HCT116 (cell line): ENCODE results near the gene NOTO. TPM values are rescaled to one million over a fixed set of nuclear protein-coding genes. Genes with fewer than 3 reads are reported as not detected.

Experiments
- ATAC-seq: fragments of 200-7000 bp; cut with Tn5 transposase; 2 replicates; pipeline ENCODE4 v1.9.1; 2020; ENCODE audit warnings: mild to moderate bottlenecking, moderate library complexity
- BruUV-seq: library from RNA; stranded (reverse); fragments of 400-500 nt; replicated peaks from 2 replicates; lab custom pipeline; 2021; lab: Mats Ljungman, UMichigan
- CTCF ChIA-PET: fragments of 300-600 bp; sonication (Branson Sonifier 250); formaldehyde crosslinking; loops from one replicate; lab custom pipeline; 2021; ENCODE audit warnings: antibody characterized with exemption; lab: Charles Lee
- POLR2A ChIA-PET: fragments of 300-600, 350-600 bp; sonication (Branson Sonifier 250); formaldehyde crosslinking; loops from one replicate; lab custom pipeline; 2021; ENCODE audit warnings: antibody characterized with exemption; lab: Charles Lee
- RAD21 ChIA-PET, 2 experiments: fragments of 300-600 bp; sonication (Branson Sonifier 250); formaldehyde crosslinking; loops; one replicate each; lab custom pipeline; 2023; ENCODE audit warnings: low total read pairs in 2 of 2; ENCODE audit not compliant: uncharacterized antibody in 2 of 2, unreplicated experiment in 2 of 2, low non-redundant PET in 1 of 2; lab: Charles Lee
- DNase-seq: peaks from one replicate; pipeline ENCODE4 v3.0.0-alpha.2; 2010; ENCODE audit warnings: low read depth, low spot score
- H2AFZ ChIP-seq: fragments of 200-600 bp; shearing (Covaris generic), sonication (generic); 2 replicates; pipeline ENCODE4 v1.6.1; 2017; ENCODE audit warnings: low read depth, mixed run types, mixed read lengths, antibody characterized with exemption, low read length; ENCODE audit not compliant: poor library complexity, severe bottlenecking
- H3K27ac ChIP-seq: 2 replicates; pipeline ENCODE4 v1.5.1; 2012; ENCODE audit warnings: low read depth, low read length
- H3K27me3 ChIP-seq: fragments of 200-600 bp; sonication (generic); 2 replicates; pipeline ENCODE4 v1.6.1; 2016; ENCODE audit warnings: mixed run types, low read length, mixed read lengths; ENCODE audit not compliant: insufficient read depth
- H3K36me3 ChIP-seq, 2 experiments: fragments of 200-500 bp in 1 of 2; fragments of 200-600 bp in 1 of 2; sonication (Bioruptor generic) in 1 of 2; sonication (generic) in 1 of 2; 2 replicates each; pipeline versions ENCODE4 v1.5.1 to v1.6.1; 2014 to 2016; ENCODE audit warnings: low read length in 2 of 2, inconsistent platforms in 1 of 2, mixed read lengths in 1 of 2, mixed run types in 1 of 2; ENCODE audit not compliant: insufficient read depth in 2 of 2, control insufficient read depth in 1 of 2
- H3K4me1 ChIP-seq, 2 experiments: fragments of 200-600 bp in 1 of 2; sonication (generic) in 1 of 2; 2 replicates each; pipeline versions ENCODE4 v1.5.1 to v1.6.1; 2012 to 2017; ENCODE audit warnings: low read length in 2 of 2, inconsistent platforms in 1 of 2, mild to moderate bottlenecking in 1 of 2, mixed read lengths in 1 of 2, mixed run types in 1 of 2, moderate library complexity in 1 of 2; ENCODE audit not compliant: insufficient read depth in 2 of 2, control insufficient read depth in 1 of 2
- H3K4me2 ChIP-seq: fragments of 200-600 bp; sonication (generic); 2 replicates; pipeline ENCODE4 v1.6.1; 2017; ENCODE audit warnings: mixed run types, low read length, mixed read lengths
- H3K4me3 ChIP-seq, 2 experiments: fragments of 200-600 bp in 1 of 2; sonication (generic) in 1 of 2; replicated peaks in 1 of 2; 2 replicates each; pipeline ENCODE4 v1.5.1; 2011 to 2016; ENCODE audit warnings: low read length in 2 of 2, control low read depth in 1 of 2, low read depth in 1 of 2, mild to moderate bottlenecking in 1 of 2, mixed read lengths in 1 of 2, mixed run types in 1 of 2
- H3K79me2 ChIP-seq: fragments of 200-600 bp; sonication (generic); 2 replicates; pipeline ENCODE4 v1.6.1; 2017; ENCODE audit warnings: mild to moderate bottlenecking, mixed run types, low read length, moderate library complexity, mixed read lengths; ENCODE audit not compliant: insufficient read depth
- H3K9ac ChIP-seq: fragments of 200-600 bp; sonication (generic); 2 replicates; pipeline ENCODE4 v1.6.1; 2016; ENCODE audit warnings: low read length, mixed read lengths
- H3K9me2 ChIP-seq: fragments of 200-600 bp; sonication (generic), shearing (Covaris generic); 2 replicates; pipeline ENCODE4 v1.6.1; 2017; ENCODE audit warnings: mixed run types, mild to moderate bottlenecking, moderate library complexity; ENCODE audit not compliant: insufficient read depth
- H3K9me3 ChIP-seq, 2 experiments: fragments of 200-500 bp in 1 of 2; fragments of 200-600 bp in 1 of 2; sonication (Bioruptor generic) in 1 of 2; sonication (generic) in 1 of 2; 2 replicates each; pipeline ENCODE4 v1.6.1; 2014 to 2017; ENCODE audit warnings: low read length in 2 of 2, mixed read lengths in 2 of 2, inconsistent platforms in 1 of 2, low read depth in 1 of 2, mild to moderate bottlenecking in 1 of 2, mixed run types in 1 of 2, moderate library complexity in 1 of 2; ENCODE audit not compliant: control insufficient read depth in 1 of 2, insufficient read depth in 1 of 2
- H4K20me1 ChIP-seq: fragments of 200-600 bp; sonication (generic), shearing (Covaris generic); 2 replicates; pipeline ENCODE4 v1.6.1; 2017; ENCODE audit warnings: mixed run types, mild to moderate bottlenecking, moderate library complexity; ENCODE audit not compliant: insufficient read depth
- ATF3 ChIP-seq: IDR thresholded peaks from 2 replicates; pipeline ENCODE4 v1.6.1; 2012
- CTCF ChIP-seq, 3 experiments: fragments of 200-600 bp in 1 of 3; sonication (generic) in 1 of 3; IDR thresholded peaks in 2 of 3; conservative IDR thresholded peaks in 1 of 3; 2 replicates each; pipeline ENCODE4 v1.5.1; 2012 to 2017; ENCODE audit warnings: low read depth in 2 of 3, low read length in 2 of 3, antibody characterized with exemption in 1 of 3, borderline replicate concordance in 1 of 3, control low read depth in 1 of 3, mild to moderate bottlenecking in 1 of 3, mixed read lengths in 1 of 3, mixed run types in 1 of 3, moderate library complexity in 1 of 3; ENCODE audit not compliant: insufficient read depth in 1 of 3
- EZH2 ChIP-seq: fragments of 200-600 bp; sonication (generic); IDR thresholded peaks from 2 replicates; pipeline ENCODE4 v1.6.1; 2017; ENCODE audit warnings: antibody characterized with exemption, mixed run types
- FOSL1 ChIP-seq: IDR thresholded peaks from 2 replicates; pipeline ENCODE4 v1.6.1; 2012; ENCODE audit warnings: low read depth
- MAX ChIP-seq: IDR thresholded peaks from 2 replicates; pipeline ENCODE4 v1.6.1; 2012
- POLR2AphosphoS5 ChIP-seq: IDR thresholded peaks from 2 replicates; pipeline ENCODE4 v1.6.1; 2011; ENCODE audit warnings: mild to moderate bottlenecking, low read depth, low read length, moderate library complexity
- RAD21 ChIP-seq: IDR thresholded peaks from 2 replicates; pipeline ENCODE4 v1.6.1; 2012; ENCODE audit warnings: low read depth, mild to moderate bottlenecking
- SIN3A ChIP-seq: IDR thresholded peaks from 2 replicates; pipeline ENCODE4 v1.6.1; 2012; ENCODE audit warnings: low read depth
- SP1 ChIP-seq: IDR thresholded peaks from 2 replicates; pipeline ENCODE4 v1.6.1; 2012; ENCODE audit warnings: low read depth
- SRF ChIP-seq: IDR thresholded peaks from 2 replicates; pipeline ENCODE4 v1.6.1; 2012; ENCODE audit warnings: low read depth
- TCF7L2 ChIP-seq: IDR thresholded peaks from 2 replicates; pipeline ENCODE4 v1.7.0; 2011; ENCODE audit warnings: borderline replicate concordance, inconsistent platforms; ENCODE audit not compliant: insufficient read depth, insufficient read length; ENCODE audit errors: extremely low read depth
- YY1 ChIP-seq: IDR thresholded peaks from 2 replicates; pipeline ENCODE4 v1.6.1; 2011; ENCODE audit warnings: low read length, low read depth, moderate library complexity, mild to moderate bottlenecking; ENCODE audit not compliant: insufficient replicate concordance; ENCODE audit errors: extremely low read depth
- ZFX ChIP-seq: fragments of 450-650 bp; IDR thresholded peaks from 2 replicates; pipeline ENCODE4 v1.6.1; 2017
- ZNF274 ChIP-seq: fragments of 200-500 bp; sonication (Bioruptor generic); IDR thresholded peaks from 2 replicates; pipeline ENCODE4 v1.6.1; 2014; ENCODE audit warnings: mild to moderate bottlenecking, low read depth, low read length, inconsistent platforms
- intact Hi-C: fragments of 100-400 bp; cut with micrococcal nuclease; formaldehyde crosslinking; loops from 2 replicates; pipeline ENCODE4 v1.10.0; 2022
- total RNA-seq: library from RNA; stranded (reverse); gene quantifications from one replicate; pipeline ENCODE4 v1.2.1, GENCODE V29; 2021; ENCODE audit not compliant: unreplicated experiment

The NOTO gene
- total RNA-seq, 1 experiment from 2014 or later = not detected

- RAD21 ChIA-PET = no interaction called here
- intact Hi-C loops = no loop called here
- CTCF ChIA-PET = interaction anchor here (1.0 kb wide), 1 partner anchor 9 kb away, joined by 3 read pairs; no protein-coding TSS in a partner anchor
Measured at GRCh38 chr2:73203055-73203681, 794 bp downstream of the NOTO start.

More at GRCh38 chr2:73203055-73203681, 794 bp downstream of the NOTO start:
- no peak overlapping the region for H3K9ac ChIP-seq
- no peaks in the 10 kb centered on the region for H3K27me3 ChIP-seq
- no peak overlapping the region for H3K27ac ChIP-seq
- no peaks in the 10 kb centered on the region for H3K36me3 ChIP-seq
- DNase-seq (no peak), ATAC-seq (no peak)
- no peak overlapping the region for H2AFZ ChIP-seq
- H3K79me2 ChIP-seq = no peaks in the 10 kb centered on the region
- H3K4me3 ChIP-seq = no peak overlapping the region
- H3K9me3 ChIP-seq = no peaks in the 10 kb centered on the region
- no peaks in the 10 kb centered on the region for H4K20me1 ChIP-seq
- POLR2A ChIA-PET = no interaction called here
- no peaks in the 10 kb centered on the region for H3K9me2 ChIP-seq
- TF ChIP-seq EZH2 (no peak), TCF7L2 (no peak), MAX (no peak), YY1 (no peak), SP1 (no peak), SRF (no peak), RAD21 (no peak), ZNF274 (no peak), SIN3A (no peak), ZFX (no peak), POLR2AphosphoS5 (no peak), FOSL1 (no peak), ATF3 (no peak), CTCF (IDR thresholded peaks at IDR 0.05 in 2 of 3, conservative IDR thresholded peaks at IDR 0.05 in 1 of 3; ENCODE audit: borderline replicate concordance in 1 of 3, insufficient read depth in 1 of 3, low read depth in 2 of 3, low read length in 2 of 3) (no peak)
- H3K4me2 ChIP-seq = no peak overlapping the region
- H3K4me1 ChIP-seq = peaks cover 0 to 5% of the 10 kb centered on the region in 2 experiments; a peak in 2 of 4 replicates
- no TSS peak for BruUV-seq
